Stimulated activated CD4-positive, alpha-beta T cell treated with anti-CD3 and anti-CD28 coated beads, Interleukin-15, amount 100 ng/mL, for 48 hours (primary cell): ENCODE results near the gene WASHC2C.
"Not testable (repeated sequence)": the region's sequence is repeated elsewhere in the genome, so short reads cannot be mapped to it uniquely, and the experiment has no call there.

Experiments used
- DNase-seq, 2 donors: peaks; one replicate each; pipeline ENCODE4 v3.0.0-alpha.2; 2020; ENCODE audit warnings: low read depth in 2 of 2

WASHC2C gene, protein sequence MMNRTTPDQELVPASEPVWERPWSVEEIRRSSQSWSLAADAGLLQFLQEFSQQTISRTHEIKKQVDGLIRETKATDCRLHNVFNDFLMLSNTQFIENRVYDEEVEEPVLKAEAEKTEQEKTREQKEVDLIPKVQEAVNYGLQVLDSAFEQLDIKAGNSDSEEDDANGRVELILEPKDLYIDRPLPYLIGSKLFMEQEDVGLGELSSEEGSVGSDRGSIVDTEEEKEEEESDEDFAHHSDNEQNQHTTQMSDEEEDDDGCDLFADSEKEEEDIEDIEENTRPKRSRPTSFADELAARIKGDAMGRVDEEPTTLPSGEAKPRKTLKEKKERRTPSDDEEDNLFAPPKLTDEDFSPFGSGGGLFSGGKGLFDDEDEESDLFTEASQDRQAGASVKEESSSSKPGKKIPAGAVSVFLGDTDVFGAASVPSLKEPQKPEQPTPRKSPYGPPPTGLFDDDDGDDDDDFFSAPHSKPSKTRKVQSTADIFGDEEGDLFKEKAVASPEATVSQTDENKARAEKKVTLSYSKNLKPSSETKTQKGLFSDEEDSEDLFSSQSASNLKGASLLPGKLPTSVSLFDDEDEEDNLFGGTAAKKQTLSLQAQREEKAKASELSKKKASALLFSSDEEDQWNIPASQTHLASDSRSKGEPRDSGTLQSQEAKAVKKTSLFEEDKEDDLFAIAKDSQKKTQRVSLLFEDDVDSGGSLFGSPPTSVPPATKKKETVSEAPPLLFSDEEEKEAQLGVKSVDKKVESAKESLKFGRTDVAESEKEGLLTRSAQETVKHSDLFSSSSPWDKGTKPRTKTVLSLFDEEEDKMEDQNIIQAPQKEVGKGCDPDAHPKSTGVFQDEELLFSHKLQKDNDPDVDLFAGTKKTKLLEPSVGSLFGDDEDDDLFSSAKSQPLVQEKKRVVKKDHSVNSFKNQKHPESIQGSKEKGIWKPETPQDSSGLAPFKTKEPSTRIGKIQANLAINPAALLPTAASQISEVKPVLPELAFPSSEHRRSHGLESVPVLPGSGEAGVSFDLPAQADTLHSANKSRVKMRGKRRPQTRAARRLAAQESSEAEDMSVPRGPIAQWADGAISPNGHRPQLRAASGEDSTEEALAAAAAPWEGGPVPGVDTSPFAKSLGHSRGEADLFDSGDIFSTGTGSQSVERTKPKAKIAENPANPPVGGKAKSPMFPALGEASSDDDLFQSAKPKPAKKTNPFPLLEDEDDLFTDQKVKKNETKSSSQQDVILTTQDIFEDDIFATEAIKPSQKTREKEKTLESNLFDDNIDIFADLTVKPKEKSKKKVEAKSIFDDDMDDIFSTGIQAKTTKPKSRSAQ (N-terminal part only)

DNA sequence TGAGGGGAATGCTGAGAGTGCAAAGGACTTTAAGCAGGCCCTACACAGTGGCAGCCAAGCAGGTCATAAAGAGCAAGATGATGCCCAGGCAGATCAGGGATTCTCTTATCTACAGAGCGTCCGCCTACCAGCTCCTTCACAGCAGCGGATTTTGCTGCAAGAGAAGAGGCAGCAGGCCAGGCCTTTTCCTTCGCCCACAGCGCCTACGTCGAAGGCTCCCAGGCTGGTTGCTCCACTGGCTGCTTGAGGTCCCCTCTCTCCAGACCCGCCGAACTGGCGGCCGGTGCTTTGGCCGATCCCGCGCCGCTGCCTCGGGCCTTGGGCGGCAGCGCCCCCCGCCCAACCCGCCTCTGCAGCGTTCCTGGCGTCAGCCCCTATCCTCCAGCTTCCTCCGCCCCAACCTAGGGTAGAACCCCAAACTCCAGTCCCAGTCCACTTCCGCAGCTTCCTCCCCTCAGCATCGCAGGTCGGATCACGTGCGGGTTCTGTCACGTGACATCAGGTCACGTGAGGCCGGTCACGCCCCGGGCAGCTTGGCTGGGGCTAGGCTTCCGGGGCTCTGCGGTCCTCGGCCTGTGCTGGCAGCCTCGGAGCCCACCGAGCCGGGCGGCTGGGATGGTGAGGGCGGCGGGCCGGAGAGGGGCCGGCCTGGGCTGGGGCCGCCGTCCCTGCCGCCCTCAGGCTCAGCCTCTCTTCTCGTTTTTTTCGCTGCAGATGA, at the start of gene WASHC2C:
WASHC2C (plus strand) TSS at position 564 of the 718 bp plus-strand sequence; CDS start at position 616, 52 bp downstream.
- peak; percentile 91 to 94 for DNase-seq

- not testable (repeated sequence) for DNase-seq
Measured at GRCh38 chr10:45678467-45678866, 48.6 kb upstream of the WASHC2C start.

DNA sequence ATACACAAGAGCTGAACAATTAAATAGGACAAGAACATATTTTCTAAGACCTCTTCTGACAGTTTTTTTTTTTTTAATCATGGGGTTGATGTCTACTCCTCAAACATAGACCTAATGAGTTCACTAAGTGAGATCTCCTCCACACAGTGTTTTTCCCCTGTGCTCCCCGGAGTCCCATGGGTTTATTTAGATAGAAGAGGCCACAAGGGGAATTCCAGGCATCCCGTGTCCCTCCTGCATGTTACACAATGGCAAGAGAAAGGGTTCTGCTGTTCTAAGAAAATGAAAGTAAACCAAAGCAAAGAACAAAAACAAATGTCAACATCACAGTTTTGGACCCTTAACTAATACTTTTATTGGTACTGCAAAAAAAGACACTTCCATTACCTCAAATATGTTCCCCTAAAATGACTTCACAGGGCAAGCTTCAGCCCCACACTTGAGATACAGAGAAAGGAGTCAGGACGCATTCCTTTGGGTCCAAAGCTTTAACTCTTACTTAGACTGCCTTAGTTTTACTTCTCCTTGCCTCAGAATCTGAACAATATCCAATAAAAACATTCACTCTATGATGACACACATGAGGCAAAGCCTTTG, 16.8 kb upstream of the WASHC2C start:
- not testable (repeated sequence) for DNase-seq

DNA sequence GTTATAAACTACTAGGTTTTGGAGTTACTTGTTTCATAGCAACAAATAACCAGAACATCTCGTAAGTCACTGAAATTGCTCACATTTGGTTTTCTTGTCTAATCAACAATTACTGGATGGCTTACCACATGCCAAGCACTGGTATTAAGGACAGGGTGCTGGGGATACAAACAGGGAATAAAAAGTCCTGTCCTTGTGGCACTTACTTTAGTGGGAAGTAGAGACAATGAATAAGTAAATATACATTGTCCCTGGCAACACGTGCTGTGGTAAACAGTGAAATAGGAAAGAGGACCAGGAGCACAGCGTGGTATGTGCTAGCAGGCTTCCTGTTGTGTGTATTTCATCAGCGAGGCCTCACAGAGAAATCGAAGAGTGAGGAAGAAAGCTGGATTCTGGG, 15.8 kb upstream of the WASHC2C start:
- not testable (repeated sequence) for DNase-seq

- DNase-seq: not testable (repeated sequence)
Measured at GRCh38 chr10:45717053-45717452, 10.0 kb upstream of the WASHC2C start.

DNA sequence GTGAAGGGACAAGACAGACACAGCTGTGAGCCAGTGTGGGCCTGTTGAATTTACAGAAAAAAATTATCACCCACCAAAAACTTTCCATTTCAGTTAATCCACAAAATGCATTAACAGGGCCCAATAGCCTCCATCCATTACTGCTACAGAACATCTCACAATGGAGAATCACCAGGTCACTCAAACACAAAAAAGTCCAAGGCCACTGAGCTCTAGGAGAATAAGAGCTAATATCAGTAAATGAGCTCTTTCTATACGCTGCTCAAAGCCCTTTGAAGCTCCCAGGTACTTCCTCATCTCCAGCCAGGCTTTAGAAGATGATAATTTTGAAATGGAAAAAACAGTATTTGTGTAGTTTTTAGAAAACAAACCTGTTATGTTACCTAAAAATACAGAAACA, 9.4 kb upstream of the WASHC2C start:
- not testable (repeated sequence) for DNase-seq

DNA sequence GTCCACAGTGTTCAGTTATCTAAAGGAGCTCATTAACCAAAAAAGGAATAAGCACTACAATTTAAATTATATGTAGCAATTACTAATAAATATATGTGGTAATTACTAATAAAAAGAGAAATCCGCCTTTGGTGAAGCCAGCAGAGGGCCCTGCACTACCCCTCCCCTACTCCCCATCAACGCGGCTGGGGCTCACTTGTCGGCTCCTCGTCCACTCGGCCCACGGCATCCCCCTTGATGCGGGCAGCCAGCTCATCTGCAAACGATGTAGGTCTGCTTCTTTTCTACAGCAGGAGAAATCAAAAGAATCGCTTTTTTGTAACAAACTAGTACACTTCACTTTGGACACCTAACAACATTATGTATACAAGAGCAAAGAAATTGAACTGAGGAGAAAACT, 5.6 kb upstream of the WASHC2C start:
- not testable (repeated sequence) for DNase-seq

- DNase-seq: not testable (repeated sequence)
Measured at GRCh38 chr10:45723851-45724250, 3.2 kb upstream of the WASHC2C start.

DNA sequence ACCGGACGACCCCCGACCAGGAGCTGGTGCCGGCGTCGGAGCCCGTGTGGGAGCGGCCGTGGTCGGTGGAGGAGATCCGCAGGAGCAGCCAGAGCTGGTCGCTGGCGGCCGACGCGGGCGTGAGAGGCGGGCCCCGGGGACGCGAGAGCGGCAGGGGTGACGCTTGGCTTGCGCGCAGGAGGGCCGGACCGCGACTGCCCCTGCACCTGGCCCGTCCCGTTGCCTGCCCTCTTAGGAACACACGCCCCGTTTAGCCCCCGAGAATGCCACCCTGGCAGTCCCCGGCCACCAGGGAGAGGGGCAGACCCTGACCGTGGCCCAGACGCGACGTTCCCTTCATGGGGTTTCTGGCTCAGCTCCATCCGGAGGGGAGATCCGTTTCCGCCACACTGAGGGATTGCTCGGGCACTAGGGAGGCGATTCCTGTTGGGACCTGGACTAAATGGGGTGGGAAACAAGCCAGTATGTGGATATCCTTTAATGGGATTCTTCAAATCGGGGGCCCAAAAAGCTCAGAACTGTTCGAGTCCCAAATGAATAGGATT, 427 bp downstream of the WASHC2C start:
- DNase-seq: not testable (repeated sequence)

DNA sequence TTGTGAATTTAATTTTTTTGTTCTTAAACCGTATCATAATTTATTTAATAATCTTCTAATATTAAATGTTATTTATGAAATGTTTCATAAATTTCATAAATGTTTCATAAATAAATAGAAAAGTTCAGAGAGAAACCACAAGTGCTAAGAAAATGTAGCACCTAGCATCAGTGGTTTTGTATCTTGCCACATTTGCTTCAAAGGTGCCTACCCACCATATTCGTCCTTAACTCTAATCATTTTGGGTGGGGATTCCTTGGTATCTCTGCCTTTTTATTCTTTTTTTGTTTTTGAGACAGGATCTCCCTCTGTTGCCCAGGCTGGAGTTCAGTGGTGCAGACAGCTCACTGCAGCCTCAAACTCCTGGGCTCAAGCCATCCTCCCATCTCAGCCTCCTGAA, 7.4 kb downstream of the WASHC2C start:
- DNase-seq: not testable (repeated sequence)

DNA sequence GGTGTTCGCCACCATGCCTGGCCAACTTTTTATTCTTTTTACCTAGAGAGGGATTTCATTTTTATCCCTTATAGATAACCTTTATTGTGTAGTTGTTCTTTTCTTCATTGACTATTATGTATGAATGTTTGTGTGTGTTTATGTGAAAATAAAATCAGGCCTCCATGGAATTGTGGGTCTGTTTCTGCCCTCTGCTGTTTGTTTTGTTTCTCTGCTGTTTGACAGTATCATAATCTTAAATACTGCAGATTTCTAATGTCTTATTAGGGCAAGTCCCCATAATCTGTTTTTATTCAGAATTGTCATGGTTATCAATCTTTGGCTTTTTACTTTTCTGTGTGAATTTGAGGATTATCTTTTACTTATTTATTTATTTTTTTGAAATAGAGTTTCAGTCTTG, 7.8 kb downstream of the WASHC2C start:
- DNase-seq: not testable (repeated sequence)

DNA sequence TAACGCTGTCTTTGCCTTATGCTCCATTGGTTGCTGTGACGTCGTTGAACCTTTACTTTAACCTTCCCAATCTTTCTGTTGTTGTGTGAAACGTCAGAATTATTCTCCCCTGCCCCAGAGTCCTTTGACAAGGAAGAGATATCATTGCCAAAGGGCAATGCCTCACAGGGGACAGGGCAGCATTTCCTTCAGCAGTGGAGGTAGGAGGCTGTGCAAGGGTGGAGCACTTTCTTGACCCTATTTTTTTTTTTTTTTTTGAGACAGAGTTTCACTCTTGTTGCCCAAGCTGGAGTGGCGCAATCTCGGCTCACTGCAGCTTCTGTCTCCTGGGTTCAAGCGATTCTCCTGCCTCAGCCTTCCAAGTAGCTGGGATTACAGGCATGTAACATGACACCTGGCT, 14.5 kb downstream of the WASHC2C start:
- not testable (repeated sequence) for DNase-seq

DNA sequence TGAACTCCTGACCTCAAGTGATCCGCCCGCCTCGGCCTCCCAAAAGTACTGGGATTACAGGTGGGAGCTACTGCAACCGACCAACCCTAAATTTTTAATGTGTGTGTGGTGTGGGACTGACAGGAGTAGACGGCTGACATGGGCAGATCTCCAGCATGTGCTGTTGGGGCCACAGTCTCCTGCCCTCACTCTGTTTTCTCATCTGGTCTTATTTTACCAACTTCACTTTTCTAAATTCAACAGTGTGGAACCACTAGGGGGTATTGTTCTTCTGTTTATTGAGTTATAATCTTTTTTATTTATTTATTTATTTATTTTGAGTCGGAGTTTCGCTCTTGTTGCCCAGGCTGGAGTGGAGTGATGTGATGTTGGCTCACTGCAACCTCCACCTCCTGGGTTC, 14.9 kb downstream of the WASHC2C start:
- DNase-seq: not testable (repeated sequence)

GRCh38 chr10:45751141-45751540, 24.1 kb downstream of the WASHC2C start:
- DNase-seq: not testable (repeated sequence)

DNA sequence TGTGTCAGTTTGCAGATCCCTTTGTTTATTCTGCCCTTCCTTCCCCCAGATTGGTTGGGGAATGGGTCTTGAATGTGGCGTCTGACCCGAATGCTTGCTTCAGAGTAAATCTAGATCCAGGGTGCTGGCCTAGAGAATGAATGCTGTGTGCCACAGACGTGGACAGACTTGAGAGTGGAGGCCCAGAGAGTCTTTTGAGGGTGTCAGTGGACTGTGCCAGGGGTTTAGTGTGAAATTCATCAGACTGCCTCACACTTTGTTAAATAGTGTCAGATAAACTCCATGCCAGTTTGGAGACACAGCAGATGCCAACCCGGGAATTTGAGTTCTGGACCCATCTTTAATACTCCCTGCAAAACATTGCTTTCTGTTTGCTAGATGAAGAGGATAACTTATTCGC, 25.1 kb downstream of the WASHC2C start:
- not testable (repeated sequence) for DNase-seq

DNA sequence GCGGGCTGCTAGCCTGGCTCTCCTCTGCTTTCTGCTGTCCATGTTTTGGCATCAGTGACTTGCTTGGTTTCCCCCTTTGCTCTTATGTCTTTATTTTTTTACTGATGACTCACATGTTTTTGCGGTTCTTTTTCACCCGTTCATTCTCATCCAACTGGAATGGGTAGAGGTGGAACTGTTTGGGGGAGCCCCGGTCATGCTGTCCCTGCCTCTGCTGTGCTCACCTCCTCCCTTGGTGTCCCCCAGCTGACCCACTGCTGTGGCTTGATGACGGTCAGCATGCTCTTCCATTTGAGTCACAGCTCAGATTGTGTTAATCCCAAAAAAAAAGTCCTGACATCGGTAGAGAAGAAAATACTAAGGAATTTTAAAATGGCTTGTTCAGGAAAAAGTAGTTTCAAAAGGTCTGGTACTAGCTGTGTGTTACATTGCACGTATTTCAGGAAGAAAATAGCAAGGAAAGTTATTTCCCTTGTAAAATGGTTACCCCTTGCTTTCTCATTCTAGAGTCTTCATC, 27.0 kb downstream of the WASHC2C start:
- not testable (repeated sequence) for DNase-seq

GRCh38 chr10:45755083-45755482, 28.0 kb downstream of the WASHC2C start:
- DNase-seq: not testable (repeated sequence)

DNA sequence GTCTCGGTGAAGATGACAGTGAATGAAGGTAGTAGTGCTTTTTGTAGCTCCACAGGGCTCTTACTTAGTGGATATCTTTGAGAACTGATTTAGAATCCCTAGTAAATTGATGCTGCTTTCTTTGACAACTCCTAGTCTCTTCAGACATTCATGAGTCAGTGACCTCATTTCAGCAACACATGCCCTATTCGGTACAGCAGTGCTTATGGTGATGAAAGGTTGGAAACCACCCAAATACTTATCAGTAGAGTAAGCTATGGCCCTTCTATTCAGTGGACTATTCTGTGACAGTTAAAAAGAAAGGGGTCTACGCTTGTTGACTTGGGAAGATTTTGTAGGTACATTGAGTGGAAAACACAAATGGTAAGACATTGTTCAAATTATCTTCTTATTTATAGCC, 29.0 kb downstream of the WASHC2C start:
- DNase-seq: not testable (repeated sequence)

- not testable (repeated sequence) for DNase-seq
Measured at GRCh38 chr10:45757661-45758396, 30.8 kb downstream of the WASHC2C start.
